ENCODE measurements around the gene SLC39A9. TPM values are rescaled to one million over a fixed set of nuclear protein-coding genes. Genes with fewer than 3 reads are reported as not detected.
"Not testable (repeated sequence)": the region's sequence is repeated elsewhere in the genome, so short reads cannot be mapped to it uniquely, and the experiment has no call there.

SLC39A9 gene
- total RNA-seq, 1 donor from 2014 or later: 120 TPM

DNA sequence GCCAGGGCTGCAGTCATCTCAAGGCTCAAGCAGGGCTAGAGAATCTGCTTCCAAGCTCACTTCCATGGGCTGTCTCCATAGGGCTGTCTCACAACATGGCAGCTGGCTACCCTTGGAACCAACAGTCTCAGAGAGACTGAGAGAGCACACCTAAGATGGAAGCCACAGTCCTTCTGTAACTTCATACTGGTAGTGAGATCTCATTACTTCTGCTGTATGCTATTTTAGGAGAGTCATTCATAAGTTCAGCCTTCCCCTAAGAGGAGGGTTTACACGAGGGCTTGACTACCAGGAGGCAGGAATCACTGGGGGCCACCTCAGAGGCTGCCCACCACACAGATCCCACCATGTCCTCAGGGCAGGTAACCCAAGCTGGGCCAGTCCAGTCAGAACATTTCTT, 30.1 kb upstream of the SLC39A9 start:
- no peak for DNase-seq (ENCODE audit: low read depth, low spot score)

DNA sequence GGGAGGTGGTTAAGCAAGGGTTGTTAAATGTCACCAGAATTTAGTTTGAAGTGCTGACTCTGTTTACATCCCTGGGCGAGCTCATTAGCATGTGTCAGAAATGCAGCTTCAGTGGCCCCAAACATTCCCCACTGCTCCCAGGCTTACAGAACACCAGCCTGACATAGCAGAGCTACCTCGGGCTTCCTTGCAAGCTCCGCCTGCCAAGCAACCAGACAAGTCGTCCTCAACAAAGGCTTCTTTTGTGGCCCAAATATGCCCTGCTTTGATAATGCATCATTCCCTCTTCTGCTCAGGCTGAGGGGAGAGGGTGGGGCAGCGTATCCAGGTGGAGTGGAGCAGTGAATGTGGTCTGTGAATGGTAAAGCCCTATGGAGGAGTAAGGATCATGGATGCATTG, 28.4 kb upstream of the SLC39A9 start:
- DNase-seq (ENCODE audit: low read depth, low spot score): no peak

DNA sequence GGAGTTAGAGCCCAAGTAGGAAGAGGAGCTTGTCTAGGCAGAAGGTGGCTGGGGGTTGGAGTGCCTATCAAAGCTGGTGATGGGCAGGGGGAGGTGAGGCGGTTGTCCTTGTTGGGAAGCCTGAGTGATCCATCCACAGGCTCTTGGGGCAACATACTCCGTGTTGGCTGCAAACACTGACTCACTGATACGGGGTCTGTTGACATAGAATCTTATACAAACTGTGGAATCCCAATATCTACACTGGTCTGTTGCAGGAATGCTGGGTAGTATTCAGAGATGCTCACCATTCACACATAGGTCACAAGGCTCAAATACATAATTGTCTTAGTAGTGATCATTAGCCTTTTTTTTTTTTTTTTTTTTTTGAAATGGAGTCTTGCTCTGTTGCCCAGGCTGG, 26.3 kb upstream of the SLC39A9 start:
- no peak for DNase-seq (ENCODE audit: low read depth, low spot score)

DNA sequence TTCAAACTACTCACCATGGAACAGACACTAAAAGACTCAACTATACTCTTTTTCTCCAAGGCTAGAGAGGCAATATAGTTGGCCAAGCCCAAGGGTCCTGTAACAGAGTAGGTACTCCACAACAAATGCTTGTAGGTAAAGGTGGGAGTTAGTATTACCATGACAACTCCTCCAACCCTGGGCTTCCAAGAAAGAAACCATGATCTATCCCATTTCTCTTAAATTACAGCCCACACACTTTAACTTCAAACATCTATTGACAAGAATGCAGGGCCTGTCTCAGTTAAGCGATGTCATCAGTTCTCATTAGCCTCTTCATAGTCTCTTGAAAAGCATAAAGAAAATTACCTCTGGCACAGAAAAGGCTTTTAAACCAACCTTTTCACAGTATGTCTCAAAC, 25.4 kb upstream of the SLC39A9 start:
- no peak for DNase-seq (ENCODE audit: low read depth, low spot score)

DNA sequence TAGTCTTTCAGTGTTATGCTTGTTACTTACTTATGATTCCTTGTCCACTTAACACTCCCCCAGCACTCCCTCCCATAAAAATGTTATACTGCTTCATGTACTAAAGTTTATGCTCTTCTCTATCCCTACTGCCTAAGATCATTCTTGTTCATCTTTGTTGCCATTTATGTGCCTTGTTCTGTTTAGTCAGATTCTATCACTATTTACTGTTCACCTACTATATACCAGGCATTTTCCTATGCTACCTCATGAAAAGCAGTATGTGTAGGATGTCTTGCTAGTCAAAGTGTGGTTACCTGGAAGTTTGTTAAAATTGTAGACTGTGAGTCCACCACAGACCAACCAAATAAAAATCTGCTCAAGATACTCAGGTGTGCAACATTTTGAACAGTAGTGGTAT, 24.3 kb upstream of the SLC39A9 start:
- DNase-seq (ENCODE audit: low read depth, low spot score): no peak

DNA sequence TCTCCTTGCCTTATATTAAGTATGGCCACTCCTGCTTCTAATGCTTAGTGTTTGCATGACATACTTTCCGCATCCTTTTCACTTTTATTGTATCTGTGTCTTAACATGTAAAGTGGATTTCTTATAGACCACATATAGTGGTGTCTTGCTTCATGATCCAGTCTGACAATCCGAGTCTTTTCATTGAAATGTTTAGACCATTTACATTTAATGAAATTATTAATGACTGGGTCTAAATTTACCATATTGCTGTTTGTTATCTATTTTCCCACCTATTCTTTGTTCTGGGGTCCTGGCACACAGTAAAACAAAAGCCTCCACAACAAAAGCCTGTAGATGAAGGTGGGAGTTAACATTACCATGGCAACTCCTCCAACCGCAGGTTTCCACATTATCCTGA, 23.3 kb upstream of the SLC39A9 start:
- DNase-seq (ENCODE audit: low read depth, low spot score): no peak

DNA sequence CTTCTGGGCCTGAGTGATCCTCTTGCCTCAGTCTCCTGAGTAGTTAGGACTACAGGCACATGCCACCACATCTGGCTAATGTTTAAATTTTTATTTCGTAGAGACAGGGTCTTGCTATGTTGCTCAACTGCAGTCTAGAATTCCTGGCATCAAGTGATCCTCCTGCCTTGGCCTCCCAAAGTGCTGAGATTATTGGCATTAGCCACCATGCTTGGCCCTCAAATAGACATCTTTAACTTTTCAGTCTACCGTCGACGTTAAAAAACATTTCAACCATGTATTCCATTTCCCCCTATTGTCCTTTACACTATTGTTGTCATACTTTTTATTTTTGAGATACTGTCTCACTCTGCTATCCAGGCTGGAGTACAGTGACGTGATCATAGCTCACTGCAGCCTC, 22.8 kb upstream of the SLC39A9 start:
- no peak for DNase-seq (ENCODE audit: low read depth, low spot score)

DNA sequence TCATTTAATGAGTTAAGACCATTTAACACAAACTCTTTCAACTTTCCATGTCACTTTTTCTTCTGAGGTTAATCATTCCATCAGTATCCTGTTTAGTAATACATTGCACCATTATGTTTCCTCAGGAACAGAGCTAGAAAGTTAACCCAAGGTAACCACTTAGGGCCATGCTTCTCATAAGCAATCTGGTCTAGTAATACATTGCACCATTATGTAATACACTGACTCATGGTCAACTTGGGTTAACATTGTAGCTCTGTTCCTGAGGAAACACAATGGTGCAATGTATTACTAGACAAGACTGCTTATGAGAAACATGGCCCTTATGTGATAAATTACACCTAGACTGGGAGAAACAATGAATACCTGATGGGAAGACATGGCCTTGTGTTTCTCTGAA, 22.1 kb upstream of the SLC39A9 start:
- no peak for DNase-seq (ENCODE audit: low read depth, low spot score)

DNA sequence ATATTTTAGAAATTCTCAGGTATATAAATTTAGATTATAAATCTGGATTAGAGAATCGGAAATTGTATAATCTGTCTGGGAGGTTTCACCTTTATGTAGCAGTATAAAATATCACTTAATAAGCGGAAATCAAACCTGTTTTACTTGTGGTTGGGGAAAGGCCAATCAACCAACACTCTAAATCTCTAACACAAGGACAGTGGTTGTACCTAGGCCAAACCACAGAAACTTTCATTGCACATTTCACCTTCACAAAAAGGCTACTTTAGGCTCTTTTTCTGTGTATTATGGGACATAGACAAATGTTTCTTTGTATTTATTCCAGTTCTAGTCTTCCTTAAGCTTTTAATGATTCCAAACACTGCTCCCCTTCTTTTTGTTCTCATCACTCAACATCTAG, 20.2 kb upstream of the SLC39A9 start:
- no peak for DNase-seq (ENCODE audit: low read depth, low spot score)

DNA sequence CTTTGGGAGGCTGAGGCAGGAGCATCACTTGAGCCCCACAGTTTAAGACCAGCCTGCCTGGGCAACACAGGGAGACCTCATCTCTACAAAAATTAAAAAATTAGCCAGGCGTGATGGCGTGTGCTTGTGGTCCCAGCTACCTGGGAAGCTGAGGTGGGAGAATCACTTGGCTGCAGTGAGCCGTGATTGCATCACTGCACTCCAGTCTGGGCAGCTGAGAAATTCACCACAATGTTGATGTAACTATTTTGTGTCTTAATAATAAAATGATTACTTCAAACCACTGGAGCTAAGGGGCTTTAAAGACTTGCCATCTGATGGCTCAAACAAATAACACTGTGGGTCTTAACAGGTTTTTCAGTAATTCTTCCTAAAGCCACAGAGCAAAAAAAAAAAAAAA, 11.2 kb upstream of the SLC39A9 start:
- no peak for DNase-seq (ENCODE audit: low read depth, low spot score)

DNA sequence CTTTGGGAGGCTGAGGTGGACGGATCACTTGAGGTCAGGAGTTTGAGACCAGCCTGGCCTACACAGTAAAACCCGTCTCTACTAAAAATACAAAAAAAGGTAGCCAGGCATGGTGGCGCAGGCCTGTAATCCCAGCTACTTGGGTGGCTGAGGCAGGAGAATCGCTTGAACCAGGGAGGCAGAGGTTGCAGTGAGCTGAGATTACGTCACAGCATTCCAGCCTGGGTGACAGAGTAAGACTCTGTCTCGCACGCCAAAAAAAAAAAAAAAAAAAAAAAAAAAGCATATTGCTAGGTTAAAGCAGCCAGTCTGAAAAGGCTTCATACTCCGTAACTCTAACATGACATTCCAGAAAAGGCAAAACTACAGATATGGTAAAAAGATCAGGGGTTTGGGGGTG, 7.1 kb upstream of the SLC39A9 start:
- DNase-seq (ENCODE audit: low read depth, low spot score): not testable (repeated sequence)

DNA sequence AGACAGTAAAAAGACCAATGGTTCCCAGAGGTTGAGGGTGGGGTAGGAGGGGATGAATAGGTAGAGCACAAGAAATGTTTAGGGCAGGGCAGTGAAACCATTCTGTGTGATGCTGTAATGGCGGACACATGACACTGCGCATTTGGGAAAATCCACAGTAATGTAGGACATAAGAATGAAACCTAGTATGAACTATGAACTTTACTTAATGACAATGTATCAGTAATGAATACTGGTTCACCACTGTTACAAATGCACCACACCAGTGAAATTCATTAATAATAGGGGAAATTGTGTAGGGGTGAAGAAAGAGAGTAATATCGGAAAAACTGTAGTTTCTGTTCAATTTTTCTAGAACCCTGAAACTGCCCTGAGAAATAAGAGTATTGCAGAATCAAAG, 6.0 kb upstream of the SLC39A9 start:
- DNase-seq (ENCODE audit: low read depth, low spot score): no peak

DNA sequence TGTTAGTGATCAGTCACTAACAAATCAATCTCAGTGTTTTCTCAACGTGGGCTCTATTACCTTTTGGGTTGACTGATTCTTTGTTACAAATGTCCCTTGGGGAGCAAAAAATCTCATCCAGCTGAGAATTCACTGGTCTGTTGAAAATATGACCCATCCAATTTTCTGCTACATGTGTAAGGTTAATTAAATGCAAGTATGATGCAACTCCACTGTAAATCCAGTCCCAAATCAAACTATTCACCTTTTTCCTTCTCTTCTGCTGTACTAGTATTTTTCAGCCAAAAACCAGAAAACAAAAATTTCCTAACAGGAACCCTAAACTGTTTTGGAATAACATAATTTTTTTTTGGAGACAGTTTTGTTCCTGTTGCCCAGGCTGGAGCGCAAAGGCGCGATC, 2.6 kb upstream of the SLC39A9 start:
- DNase-seq (ENCODE audit: low read depth, low spot score): no peak

DNA sequence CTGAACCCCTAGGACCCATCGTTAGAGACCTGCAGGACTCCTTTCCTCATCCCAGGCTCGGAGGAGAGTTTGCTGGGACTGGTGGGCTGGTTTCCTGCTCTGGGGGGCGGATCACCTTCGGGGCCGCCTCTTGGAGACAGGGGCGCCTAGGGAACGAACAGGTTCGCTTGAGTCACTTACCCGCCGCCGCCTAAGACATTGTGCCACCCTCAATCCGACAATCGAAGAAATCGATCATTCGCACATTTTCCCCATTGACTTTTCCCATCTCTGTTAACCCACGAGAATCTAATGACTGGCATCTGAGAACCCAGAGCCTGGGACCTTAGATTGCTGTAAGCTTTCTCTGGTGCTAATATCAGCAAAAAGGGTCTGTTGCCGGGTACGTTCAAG, 322 bp downstream of the SLC39A9 start:
- no peak for DNase-seq (ENCODE audit: low read depth, low spot score)

DNA sequence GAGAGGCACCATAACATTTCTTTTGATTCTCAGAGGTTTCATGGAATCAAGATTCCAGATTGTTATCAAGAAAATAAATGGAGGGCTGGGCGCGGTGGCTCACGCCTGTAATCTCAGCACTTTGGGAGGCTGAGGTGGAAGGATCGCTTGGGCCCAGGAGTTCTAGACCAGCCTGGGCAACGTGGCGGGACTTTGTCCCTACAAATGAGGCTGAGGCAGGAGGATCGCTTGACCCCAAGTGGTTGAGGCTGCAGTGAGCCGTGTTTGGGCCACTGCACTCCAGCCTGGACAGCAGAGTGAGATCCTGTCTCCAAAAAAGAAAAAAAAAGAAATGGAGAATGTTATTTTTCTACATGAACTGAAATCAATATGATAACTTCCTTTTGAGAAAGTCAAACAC, 1.3 kb downstream of the SLC39A9 start:
- no peak for DNase-seq (ENCODE audit: low read depth, low spot score)

DNA sequence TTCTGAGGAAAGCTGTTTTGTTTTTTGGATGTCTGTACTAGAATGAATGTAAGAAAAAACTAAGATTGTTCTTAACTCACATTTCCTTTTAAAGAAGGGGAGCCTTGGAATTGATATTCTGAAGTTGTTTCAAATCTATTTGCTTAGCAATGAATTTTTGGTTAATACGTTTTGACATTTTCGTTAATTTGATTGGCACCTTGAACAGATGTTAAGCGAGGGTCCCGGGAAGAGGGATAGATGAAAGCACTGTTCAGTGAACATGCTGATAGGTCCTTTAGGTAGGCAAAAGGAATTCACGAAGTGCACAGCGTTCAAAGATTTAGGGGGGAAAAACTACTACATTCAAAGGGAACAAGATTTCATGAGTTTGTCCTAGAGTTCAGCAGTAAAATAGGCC, 1.7 kb downstream of the SLC39A9 start:
- no peak for DNase-seq (ENCODE audit: low read depth, low spot score)

DNA sequence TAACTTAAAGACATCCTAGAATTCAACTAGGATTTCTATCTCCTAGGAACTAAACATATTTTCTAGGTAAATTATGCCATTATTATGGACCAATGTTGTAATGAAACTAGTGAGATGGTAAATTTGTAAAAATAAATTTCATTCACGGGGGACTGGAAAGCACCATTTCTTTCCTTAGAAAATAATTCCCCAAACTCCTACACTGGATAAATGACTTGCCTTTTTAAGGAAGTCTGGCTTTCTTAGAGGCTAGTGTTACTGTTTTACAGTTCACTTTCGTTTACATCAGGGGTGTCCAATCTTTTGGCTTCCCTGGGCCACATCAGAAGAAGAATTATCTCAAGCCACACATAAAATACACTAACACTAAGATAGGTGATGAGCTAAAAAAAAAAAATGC, 3.3 kb downstream of the SLC39A9 start:
- no peak for DNase-seq (ENCODE audit: low read depth, low spot score)

DNA sequence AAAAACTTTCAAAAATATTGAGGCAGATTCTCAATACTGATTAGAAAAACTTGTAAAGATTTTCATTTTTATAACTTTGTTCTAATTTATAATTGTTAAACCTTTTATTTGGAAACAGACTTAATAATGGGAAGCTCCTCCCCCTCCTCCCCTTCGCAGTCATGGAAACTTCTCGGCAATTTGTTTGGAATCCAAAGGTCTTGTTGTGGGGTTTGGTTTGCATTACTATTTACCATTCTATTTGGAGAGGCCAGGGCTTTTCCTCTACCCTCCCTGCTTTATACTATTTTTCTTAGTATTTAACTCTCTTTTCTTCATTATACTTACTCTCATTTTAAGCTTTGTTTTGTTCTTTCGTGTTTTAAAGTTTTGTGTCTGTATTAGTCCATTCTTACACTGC, 6.0 kb downstream of the SLC39A9 start:
- DNase-seq (ENCODE audit: low read depth, low spot score): no peak

DNA sequence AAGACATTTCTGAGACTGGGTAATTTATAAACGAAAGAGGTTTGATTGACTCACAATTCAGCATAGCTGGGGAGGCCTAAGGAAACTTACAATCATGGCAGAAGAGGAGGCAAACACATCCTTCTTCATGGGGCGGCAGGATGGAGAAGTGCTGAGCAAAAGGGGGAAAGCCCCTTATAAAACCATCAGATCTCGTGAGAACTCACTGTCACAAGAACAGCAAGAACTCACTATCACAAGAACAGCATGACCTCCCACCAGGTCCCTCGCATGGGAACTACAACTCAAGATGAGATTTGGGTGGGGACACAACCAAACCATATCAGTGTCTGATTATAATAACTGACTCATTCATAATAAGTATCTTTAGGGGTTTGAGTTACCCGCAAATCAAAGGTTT, 6.4 kb downstream of the SLC39A9 start:
- DNase-seq (ENCODE audit: low read depth, low spot score): no peak

DNA sequence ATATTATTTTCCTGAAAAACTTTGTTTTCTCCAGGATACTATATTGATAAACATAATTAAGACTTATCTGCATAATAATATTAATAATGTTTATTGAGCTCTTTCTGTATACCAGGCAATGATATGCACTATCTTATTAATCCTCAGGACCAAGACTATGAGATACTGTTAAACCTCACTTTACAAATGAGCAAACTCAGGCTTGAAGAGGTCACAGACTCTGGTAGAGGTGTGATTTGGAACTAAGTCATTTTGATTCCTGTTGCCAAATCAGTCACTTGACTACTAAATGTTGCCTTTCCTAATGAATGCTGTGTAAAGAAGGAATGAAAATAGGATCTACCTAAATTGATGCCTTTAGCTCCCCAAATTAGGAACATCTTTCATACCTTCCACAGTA, 7.3 kb downstream of the SLC39A9 start:
- DNase-seq (ENCODE audit: low read depth, low spot score): no peak

DNA sequence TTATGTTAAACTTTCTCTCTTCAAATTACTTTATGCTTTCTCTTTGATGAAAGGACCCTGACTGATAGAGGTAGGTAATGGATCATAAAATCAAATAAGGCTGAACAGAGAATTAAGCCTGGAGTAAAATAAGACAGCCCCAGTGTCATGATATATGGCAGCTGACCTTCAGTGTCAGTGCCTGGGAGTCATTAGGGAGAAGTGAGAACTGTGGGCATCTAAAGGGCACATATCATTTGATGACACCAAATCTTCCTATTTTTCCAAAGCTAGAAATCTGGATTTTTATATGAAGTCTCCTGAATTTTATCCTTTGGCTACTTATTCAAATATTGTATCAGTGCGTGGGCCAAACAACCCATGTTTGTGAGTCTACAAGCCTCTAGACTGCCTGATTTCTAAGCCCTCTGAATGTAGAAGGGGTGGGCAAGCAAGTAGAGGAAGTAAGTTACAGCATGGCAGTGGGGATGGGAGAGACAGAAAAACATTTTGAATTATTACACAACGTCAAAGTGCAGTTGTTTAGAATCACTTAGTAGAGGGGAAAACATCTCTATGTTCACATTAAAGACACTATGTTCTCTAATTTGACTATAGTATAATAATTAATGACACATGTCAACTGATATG, 10.0 kb downstream of the SLC39A9 start:
- DNase-seq (ENCODE audit: low read depth, low spot score): no peak

DNA sequence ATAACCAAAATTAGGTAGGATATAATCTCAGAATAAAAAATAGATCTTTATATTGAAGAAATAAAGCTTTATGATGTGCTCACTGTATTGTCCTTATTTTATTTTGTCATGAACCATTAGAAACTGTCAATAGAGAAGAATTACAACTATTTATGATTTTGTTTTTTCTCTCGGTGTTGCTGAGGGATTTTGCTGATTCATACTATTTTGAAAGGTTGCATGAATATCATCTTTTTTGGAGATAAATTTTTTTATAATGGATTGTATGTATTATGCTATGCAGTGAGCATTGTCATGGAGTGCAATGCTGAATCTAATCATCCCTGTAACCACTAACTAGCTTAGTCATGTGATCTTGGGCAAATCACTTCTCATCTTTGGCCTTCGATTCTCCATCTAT, 15.0 kb downstream of the SLC39A9 start:
- DNase-seq (ENCODE audit: low read depth, low spot score): no peak

DNA sequence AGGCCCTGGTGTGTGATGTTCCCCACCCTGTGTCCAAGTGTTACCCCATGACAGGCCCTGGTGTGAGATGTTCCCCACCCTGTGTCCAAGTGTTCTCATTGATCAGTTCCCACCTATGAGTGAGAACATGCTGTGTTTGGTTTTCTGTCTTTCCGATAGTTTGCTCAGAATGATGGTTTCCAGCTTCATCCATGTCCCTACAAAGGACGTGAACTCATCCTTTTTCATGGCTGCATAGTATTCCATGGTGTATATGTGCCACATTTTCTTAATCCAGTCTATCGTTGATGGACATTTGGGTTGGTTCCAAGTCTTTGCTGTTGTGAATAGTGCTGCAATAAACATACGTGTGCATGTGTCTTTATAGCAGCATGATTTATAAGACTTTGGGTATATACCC, 17.6 kb downstream of the SLC39A9 start:
- not testable (repeated sequence) for DNase-seq (ENCODE audit: low read depth, low spot score)

DNA sequence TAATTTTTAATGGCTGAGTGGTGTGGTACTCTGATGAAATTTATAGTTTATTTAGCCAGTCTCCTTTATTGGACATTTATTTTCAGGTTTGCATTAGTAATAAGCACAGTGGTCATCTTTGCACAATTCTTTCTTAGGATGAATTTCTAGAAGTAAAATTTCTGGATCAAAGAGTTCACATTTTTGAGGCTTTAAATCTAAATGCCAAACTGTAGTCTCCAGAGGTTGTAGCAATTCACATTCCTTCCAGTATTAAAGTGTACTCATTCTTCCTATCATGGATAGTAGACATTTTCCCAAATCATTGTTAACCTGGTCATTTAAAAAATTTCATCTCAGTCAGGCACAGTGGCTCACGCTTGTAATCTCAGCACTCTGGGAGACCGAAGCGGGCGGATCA, 24.8 kb downstream of the SLC39A9 start:
- no peak for DNase-seq (ENCODE audit: low read depth, low spot score)

Data from pulmonary artery endothelial cell (primary cell).